HCT116 (cell line): ENCODE results near the gene IQCN.

Experiments
- CTCF ChIP-seq, 3 experiments: fragments of 200-600 bp in 1 of 3; sonication (generic) in 1 of 3; IDR thresholded peaks in 2 of 3; conservative IDR thresholded peaks in 1 of 3; 2 replicates each; pipeline ENCODE4 v1.5.1; 2012 to 2017; ENCODE audit warnings: low read depth in 2 of 3, low read length in 2 of 3, antibody characterized with exemption in 1 of 3, borderline replicate concordance in 1 of 3, control low read depth in 1 of 3, mild to moderate bottlenecking in 1 of 3, mixed read lengths in 1 of 3, mixed run types in 1 of 3, moderate library complexity in 1 of 3; ENCODE audit not compliant: insufficient read depth in 1 of 3
- SP1 ChIP-seq: IDR thresholded peaks from 2 replicates; pipeline ENCODE4 v1.6.1; 2012; ENCODE audit warnings: low read depth

GRCh38 chr19:18266771-18267686 lies 7.2 kb downstream of the IQCN start:
- no peak for TF ChIP-seq CTCF (IDR thresholded peaks at IDR 0.05 in 2 of 3, conservative IDR thresholded peaks at IDR 0.05 in 1 of 3; ENCODE audit: borderline replicate concordance in 1 of 3, insufficient read depth in 1 of 3, low read depth in 2 of 3, low read length in 2 of 3)
- TF ChIP-seq SP1 = no peak
